PFSK-1 (cell line): Measurements from ENCODE around the gene DNAH5.

Experiments used
- FOXP2 ChIP-seq: optimal IDR thresholded peaks from 2 replicates; pipeline ENCODE3; 2011; ENCODE audit warnings: borderline replicate concordance, control low read depth, inconsistent platforms; ENCODE audit not compliant: insufficient read depth; ENCODE audit errors: extremely low read length, extremely low read depth
- POLR2AphosphoS5 ChIP-seq: IDR thresholded peaks from 2 replicates; pipeline ENCODE4 v1.6.1; 2012; ENCODE audit warnings: low read depth, mild to moderate bottlenecking, control low read depth, low read length, moderate library complexity
- REST ChIP-seq, 2 experiments: IDR thresholded peaks; 2 replicates each; pipeline versions ENCODE4 v1.6.1 to v1.8.0; 2011 to 2012; ENCODE audit warnings: low read depth in 2 of 2, low read length in 2 of 2, control low read depth in 1 of 2, inconsistent platforms in 1 of 2, mild to moderate bottlenecking in 1 of 2, moderate library complexity in 1 of 2; ENCODE audit not compliant: insufficient read depth in 1 of 2
- TAF1 ChIP-seq: IDR thresholded peaks from 2 replicates; pipeline ENCODE4 v1.6.1; 2012; ENCODE audit warnings: low read length, control low read depth, borderline replicate concordance; ENCODE audit not compliant: insufficient read depth

GRCh38 chr5:13773649-13774048 is 170.8 kb downstream of the DNAH5 start:
- TF ChIP-seq POLR2AphosphoS5 (no peak), TAF1 (no peak), REST (IDR thresholded peaks at IDR 0.05; ENCODE audit: insufficient read depth in 1 of 2, low read depth in 2 of 2, low read length in 2 of 2) (no peak), FOXP2 (no peak)
